ENCODE data around the gene C1orf226.

C1orf226 gene

DNA sequence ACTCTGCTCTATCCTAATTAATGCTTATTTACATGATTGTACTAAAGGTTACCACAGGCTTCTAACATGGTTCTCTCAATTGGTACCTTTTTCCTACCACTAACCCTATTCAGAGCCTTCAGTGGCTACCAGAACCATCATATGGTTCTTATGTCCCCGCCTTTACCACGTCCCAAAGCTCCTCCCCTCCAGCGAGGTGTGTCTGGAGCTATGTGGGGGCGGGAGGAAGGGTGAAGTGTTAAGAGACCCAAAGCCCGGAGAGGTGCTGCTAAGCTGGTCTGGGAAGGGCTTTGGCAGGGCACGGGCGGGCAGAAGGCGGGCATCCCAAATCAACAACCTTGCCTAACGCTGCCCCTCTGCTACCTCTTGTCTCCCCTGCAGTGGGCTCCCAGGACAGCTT lies 14.9 kb upstream of the C1orf226 start:
- no peak overlapping the region for H3K27ac ChIP-seq (ENCODE audit: low read length)

DNA sequence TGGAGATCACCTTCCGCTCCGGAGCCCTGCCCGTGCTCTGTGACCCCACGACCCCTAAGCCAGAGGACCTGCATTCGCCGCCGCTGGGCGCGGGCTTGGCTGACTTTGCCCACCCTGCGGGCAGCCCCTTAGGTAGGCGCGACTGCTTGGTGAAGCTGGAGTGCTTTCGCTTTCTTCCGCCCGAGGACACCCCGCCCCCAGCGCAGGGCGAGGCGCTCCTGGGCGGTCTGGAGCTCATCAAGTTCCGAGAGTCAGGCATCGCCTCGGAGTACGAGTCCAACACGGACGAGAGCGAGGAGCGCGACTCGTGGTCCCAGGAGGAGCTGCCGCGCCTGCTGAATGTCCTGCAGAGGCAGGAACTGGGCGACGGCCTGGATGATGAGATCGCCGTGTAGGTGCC lies 14.5 kb upstream of the C1orf226 start:
- Histone ChIP-seq H3K27ac (ENCODE audit: low read length) (no peak overlapping the region), H3K27me3 (ENCODE audit: control insufficient read depth, insufficient read depth, low read length) (no peaks in the 10 kb centered on the region), H3K4me3 (ENCODE audit: low read length) (no peak overlapping the region), H3K4me1 (ENCODE audit: control insufficient read depth, low read depth, low read length) (no peaks in the 10 kb centered on the region), H3K9ac (ENCODE audit: low read length) (no peak overlapping the region), H3K9me3 (ENCODE audit: control insufficient read depth, low read depth, low read length) (no peaks in the 10 kb centered on the region), H3K36me3 (ENCODE audit: control insufficient read depth, low read depth, low read length) (no peaks in the 10 kb centered on the region)

More for the DNA sequence above, 14.9 kb upstream of the C1orf226 start:
- H3K36me3 ChIP-seq (ENCODE audit: control insufficient read depth, low read depth, low read length), result no peaks in the 10 kb centered on the region
- H3K4me1 ChIP-seq (ENCODE audit: control insufficient read depth, low read depth, low read length), result no peaks in the 10 kb centered on the region
- H3K9me3 ChIP-seq (ENCODE audit: control insufficient read depth, low read depth, low read length), result no peaks in the 10 kb centered on the region
- H3K9ac ChIP-seq (ENCODE audit: low read length), result no peak overlapping the region
- H3K4me3 ChIP-seq (ENCODE audit: low read length), result no peak overlapping the region
- H3K27me3 ChIP-seq (ENCODE audit: control insufficient read depth, insufficient read depth, low read length), result no peaks in the 10 kb centered on the region

DNA sequence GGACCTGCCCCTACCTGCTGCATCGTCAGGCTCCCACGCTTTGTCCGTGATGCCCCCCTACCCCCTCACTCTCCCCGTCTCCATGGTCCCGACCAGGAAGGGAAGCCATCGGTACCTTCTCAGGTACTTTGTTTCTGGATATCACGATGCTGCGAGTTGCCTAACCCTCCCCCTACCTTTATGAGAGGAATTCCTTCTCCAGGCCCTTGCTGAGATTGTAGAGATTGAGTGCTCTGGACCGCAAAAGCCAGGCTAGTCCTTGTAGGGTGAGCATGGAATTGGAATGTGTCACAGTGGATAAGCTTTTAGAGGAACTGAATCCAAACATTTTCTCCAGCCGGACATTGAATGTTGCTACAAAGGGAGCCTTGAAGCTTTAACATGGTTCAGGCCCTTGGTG lies 13.8 kb upstream of the C1orf226 start:
- H3K9me3 ChIP-seq (ENCODE audit: control insufficient read depth, low read depth, low read length), result no peaks in the 10 kb centered on the region
- no peaks in the 10 kb centered on the region for H3K4me1 ChIP-seq (ENCODE audit: control insufficient read depth, low read depth, low read length)
- H3K36me3 ChIP-seq (ENCODE audit: control insufficient read depth, low read depth, low read length), result no peaks in the 10 kb centered on the region
- no peak overlapping the region for H3K27ac ChIP-seq (ENCODE audit: low read length)
- H3K9ac ChIP-seq (ENCODE audit: low read length), result no peak overlapping the region
- H3K27me3 ChIP-seq (ENCODE audit: control insufficient read depth, insufficient read depth, low read length), result no peaks in the 10 kb centered on the region
- H3K4me3 ChIP-seq (ENCODE audit: low read length), result no peak overlapping the region

DNA sequence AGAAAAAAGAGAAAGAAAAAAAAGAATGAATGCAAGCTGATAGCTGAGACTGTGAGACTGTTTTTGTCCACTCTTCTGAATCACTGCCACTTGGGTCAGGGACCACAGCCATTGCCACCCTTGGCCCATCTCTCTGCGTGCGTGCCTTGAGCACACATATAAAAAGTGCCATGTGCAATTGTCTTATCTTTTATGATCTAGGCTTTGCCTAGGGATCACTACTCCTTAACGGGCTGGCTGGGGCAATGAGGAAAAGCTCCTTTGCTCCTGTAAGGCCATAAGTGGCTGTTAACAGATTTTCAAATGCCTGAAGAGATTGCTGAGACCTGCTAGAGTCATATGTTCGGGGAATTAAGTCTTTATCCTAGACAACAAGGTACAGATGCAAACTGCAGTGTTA lies 13.1 kb upstream of the C1orf226 start:
- H3K27me3 ChIP-seq (ENCODE audit: control insufficient read depth, insufficient read depth, low read length), result no peaks in the 10 kb centered on the region
- no peaks in the 10 kb centered on the region for H3K4me1 ChIP-seq (ENCODE audit: control insufficient read depth, low read depth, low read length)
- no peak overlapping the region for H3K4me3 ChIP-seq (ENCODE audit: low read length)
- H3K36me3 ChIP-seq (ENCODE audit: control insufficient read depth, low read depth, low read length), result no peaks in the 10 kb centered on the region
- H3K9ac ChIP-seq (ENCODE audit: low read length), result no peak overlapping the region
- no peak overlapping the region for H3K27ac ChIP-seq (ENCODE audit: low read length)
- H3K9me3 ChIP-seq (ENCODE audit: control insufficient read depth, low read depth, low read length), result no peaks in the 10 kb centered on the region

DNA sequence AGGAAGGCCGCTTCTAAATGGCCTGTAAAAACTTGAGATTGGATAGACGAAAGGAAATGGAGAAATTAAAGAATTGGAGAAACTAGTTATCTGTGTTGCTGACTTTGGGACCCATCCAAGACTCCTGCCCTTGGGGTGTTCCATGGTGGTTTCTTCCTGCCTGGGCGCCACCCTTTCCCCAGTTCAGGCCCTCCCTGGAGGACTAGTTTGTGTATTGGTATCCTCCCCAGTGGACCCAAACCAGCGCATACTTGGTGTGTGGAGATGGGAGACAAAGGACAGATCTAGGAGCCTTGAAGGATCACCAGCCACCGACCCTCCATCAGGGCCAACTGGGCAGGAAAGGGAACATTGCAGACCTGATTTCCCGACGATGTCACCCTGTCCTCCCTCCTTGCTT lies 12.0 kb upstream of the C1orf226 start:
- no peaks in the 10 kb centered on the region for H3K27me3 ChIP-seq (ENCODE audit: control insufficient read depth, insufficient read depth, low read length)
- no peaks in the 10 kb centered on the region for H3K9me3 ChIP-seq (ENCODE audit: control insufficient read depth, low read depth, low read length)
- no peak overlapping the region for H3K9ac ChIP-seq (ENCODE audit: low read length)
- H3K27ac ChIP-seq (ENCODE audit: low read length), result no peak overlapping the region
- H3K4me1 ChIP-seq (ENCODE audit: control insufficient read depth, low read depth, low read length), result no peaks in the 10 kb centered on the region
- H3K4me3 ChIP-seq (ENCODE audit: low read length), result no peak overlapping the region
- H3K36me3 ChIP-seq (ENCODE audit: control insufficient read depth, low read depth, low read length), result no peaks in the 10 kb centered on the region

DNA sequence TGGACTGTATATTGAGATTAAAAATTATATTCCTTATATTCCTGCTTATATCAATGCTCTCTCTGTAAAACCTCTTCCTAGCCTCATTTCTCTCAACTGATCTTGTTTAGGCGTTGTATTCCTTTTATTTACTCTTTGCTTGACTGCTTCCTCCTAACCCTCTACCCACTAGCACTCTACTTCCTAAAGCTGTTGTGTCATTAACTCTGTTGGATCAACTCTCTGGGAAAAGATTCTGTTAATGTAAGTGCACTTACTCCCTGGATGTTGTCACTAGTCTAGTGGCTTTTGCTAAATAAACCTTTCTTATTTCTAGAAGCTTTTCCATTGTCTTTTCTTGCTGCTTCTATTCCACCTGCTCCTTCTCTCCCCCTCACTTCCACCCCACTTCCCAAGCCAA lies 11.4 kb upstream of the C1orf226 start:
- Histone ChIP-seq H3K4me1 (ENCODE audit: control insufficient read depth, low read depth, low read length) (no peaks in the 10 kb centered on the region), H3K27ac (ENCODE audit: low read length) (no peak overlapping the region), H3K9ac (ENCODE audit: low read length) (no peak overlapping the region), H3K27me3 (ENCODE audit: control insufficient read depth, insufficient read depth, low read length) (no peaks in the 10 kb centered on the region), H3K4me3 (ENCODE audit: low read length) (no peak overlapping the region), H3K36me3 (ENCODE audit: control insufficient read depth, low read depth, low read length) (no peaks in the 10 kb centered on the region), H3K9me3 (ENCODE audit: control insufficient read depth, low read depth, low read length) (no peaks in the 10 kb centered on the region)

DNA sequence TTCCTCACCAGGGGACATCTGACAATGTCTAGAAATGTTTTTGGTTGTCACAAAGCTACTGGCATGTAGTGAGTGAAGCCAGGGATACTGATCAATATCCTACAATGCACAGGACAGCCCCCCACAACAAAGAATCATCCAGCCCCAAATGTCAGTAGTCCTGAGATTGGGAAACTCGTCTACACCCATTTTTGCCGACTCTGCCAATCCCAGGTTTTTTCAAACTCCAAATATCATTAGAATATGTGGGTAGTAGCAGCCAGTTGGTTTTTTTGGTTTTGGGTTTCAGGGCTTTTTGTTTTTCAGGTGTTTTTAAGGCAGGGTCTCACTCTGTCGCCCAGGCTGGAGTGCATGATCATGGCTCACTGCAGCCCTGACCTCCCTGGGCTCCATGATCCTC lies 10.8 kb upstream of the C1orf226 start:
- Histone ChIP-seq H3K9ac (ENCODE audit: low read length) (no peak overlapping the region), H3K9me3 (ENCODE audit: control insufficient read depth, low read depth, low read length) (no peaks in the 10 kb centered on the region), H3K4me3 (ENCODE audit: low read length) (no peak overlapping the region), H3K27me3 (ENCODE audit: control insufficient read depth, insufficient read depth, low read length) (no peaks in the 10 kb centered on the region), H3K27ac (ENCODE audit: low read length) (no peak overlapping the region), H3K36me3 (ENCODE audit: control insufficient read depth, low read depth, low read length) (no peaks in the 10 kb centered on the region), H3K4me1 (ENCODE audit: control insufficient read depth, low read depth, low read length) (no peaks in the 10 kb centered on the region)

DNA sequence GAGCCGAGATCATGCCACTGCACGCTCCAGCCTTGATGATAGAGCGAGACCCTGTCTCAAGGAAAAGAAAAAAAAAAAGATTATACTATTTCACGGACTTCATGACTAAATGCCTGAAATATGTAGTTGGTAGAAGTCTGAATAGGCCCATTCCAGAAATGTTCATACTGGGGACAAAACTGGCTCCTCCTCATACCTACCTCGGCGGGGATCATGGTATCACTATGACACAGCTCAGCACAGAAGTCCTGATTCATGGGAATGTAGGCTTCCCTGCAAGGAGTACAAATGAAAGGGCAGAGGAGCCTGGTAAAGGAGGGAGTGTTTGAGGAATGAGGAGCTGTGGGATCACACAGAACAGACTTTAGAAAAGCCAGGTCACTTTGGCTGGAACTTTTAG lies 9.9 kb upstream of the C1orf226 start:
- Histone ChIP-seq H3K36me3 (ENCODE audit: control insufficient read depth, low read depth, low read length) (no peaks in the 10 kb centered on the region), H3K9ac (ENCODE audit: low read length) (no peak overlapping the region), H3K27ac (ENCODE audit: low read length) (no peak overlapping the region), H3K9me3 (ENCODE audit: control insufficient read depth, low read depth, low read length) (no peaks in the 10 kb centered on the region), H3K4me1 (ENCODE audit: control insufficient read depth, low read depth, low read length) (no peaks in the 10 kb centered on the region), H3K27me3 (ENCODE audit: control insufficient read depth, insufficient read depth, low read length) (no peaks in the 10 kb centered on the region), H3K4me3 (ENCODE audit: low read length) (no peak overlapping the region)

DNA sequence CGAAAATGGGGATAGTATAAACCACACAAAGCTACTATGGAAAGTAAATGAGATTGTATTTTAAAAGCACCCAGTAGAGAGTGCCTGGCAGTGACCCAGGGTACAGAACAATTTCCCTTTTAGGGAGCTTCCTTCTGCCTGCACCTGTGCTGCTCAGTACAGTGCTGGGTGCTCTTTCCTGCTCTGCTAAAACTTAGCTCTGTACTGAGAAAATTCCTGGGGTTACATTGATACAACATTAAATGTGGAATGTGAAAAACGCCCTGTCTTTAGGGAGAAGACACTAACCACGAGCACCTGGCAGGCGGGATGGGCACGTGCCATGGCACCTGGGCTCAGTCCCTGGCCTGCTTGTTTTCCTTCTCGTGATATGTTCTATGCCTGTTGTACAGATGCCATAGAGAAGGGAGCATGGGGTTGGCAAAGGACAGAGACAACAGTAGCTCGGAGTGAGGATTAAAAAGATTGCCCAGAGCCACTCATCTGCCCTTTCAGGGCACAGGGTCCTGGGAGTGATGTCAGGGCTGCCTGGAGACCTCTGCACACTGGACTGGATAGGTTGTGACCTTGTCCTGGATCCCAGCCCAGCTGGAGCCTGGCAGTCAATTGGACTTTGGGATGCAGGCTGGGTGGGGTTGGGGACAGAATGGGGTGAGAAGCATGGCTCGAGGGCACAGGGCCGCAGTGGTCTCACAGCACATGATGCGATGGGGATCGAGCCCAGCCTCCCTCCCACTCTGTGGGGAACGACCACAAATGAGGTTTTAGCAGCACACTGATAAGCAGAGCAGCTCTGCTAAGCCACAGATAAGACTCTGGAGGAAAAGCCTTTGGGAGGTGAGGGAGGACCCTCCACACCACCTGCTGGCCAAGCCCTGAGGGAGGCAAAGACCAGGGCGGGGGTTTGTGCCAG lies 9.1 kb upstream of the C1orf226 start:
- no peaks in the 10 kb centered on the region for H3K36me3 ChIP-seq (ENCODE audit: control insufficient read depth, low read depth, low read length)
- no peaks in the 10 kb centered on the region for H3K9me3 ChIP-seq (ENCODE audit: control insufficient read depth, low read depth, low read length)
- no peak overlapping the region for H3K4me3 ChIP-seq (ENCODE audit: low read length)
- no peaks in the 10 kb centered on the region for H3K27me3 ChIP-seq (ENCODE audit: control insufficient read depth, insufficient read depth, low read length)
- H3K9ac ChIP-seq (ENCODE audit: low read length), result no peak overlapping the region
- H3K27ac ChIP-seq (ENCODE audit: low read length), result no peak overlapping the region
- no peaks in the 10 kb centered on the region for H3K4me1 ChIP-seq (ENCODE audit: control insufficient read depth, low read depth, low read length)

DNA sequence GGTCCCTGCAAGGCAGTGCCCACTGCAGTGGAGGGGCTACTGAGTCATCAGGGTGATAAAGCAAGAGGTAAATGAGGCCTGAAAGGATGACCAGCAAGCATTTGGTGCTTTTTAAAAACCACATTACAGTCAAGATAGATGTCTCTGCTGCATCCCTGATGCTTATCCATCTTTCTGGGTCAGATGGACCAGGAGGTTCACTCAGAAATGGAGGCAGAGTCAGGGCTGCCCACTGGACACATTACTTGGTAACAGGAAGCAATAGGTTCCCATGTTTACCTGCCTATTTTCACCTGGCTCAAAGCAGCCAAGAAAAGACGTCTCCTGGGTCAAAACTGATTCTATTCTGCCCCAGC lies 8.5 kb upstream of the C1orf226 start:
- H3K4me3 ChIP-seq (ENCODE audit: low read length), result no peak overlapping the region
- no peaks in the 10 kb centered on the region for H3K36me3 ChIP-seq (ENCODE audit: control insufficient read depth, low read depth, low read length)
- H3K9ac ChIP-seq (ENCODE audit: low read length), result no peak overlapping the region
- no peaks in the 10 kb centered on the region for H3K4me1 ChIP-seq (ENCODE audit: control insufficient read depth, low read depth, low read length)
- no peak overlapping the region for H3K27ac ChIP-seq (ENCODE audit: low read length)
- no peaks in the 10 kb centered on the region for H3K9me3 ChIP-seq (ENCODE audit: control insufficient read depth, low read depth, low read length)
- H3K27me3 ChIP-seq (ENCODE audit: control insufficient read depth, insufficient read depth, low read length), result no peaks in the 10 kb centered on the region

DNA sequence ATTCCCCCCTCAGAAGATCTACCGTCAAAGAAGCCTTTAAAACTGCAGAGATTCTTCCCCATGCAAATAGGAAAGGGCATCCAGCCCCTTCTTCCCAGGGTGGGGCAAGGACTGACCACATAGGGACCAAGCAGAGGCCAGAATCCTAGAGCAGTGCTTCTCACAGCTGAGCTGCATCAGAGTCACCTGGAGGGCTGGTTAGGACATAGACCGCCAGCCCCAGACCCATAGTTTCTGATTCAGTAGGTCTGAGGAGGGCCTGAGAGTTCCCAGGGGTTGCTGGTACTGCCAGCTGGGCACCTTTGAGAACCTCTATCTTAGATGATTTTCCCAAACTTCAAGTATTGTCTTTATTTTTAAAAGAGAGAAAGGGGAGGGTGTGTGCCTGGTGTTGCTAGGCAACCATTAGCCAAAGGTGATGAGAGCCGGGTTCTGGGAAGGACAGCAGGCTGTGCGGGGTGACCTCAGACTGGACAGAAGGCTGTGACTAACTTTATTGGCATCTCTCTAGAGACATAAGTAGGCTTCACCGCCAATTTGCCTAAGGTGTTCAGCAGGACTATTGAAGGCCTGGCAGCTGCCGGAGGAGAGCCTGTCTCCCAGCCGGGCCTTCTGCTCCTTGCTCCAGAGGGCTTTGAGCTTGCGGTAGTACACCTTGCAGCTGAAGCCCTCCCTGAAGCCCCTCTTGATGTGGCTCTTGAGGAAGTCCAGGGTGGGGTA lies 7.8 kb upstream of the C1orf226 start:
- H3K27ac ChIP-seq (ENCODE audit: low read length), result no peak overlapping the region
- no peak overlapping the region for H3K4me3 ChIP-seq (ENCODE audit: low read length)
- H3K36me3 ChIP-seq (ENCODE audit: control insufficient read depth, low read depth, low read length), result no peaks in the 10 kb centered on the region
- no peaks in the 10 kb centered on the region for H3K9me3 ChIP-seq (ENCODE audit: control insufficient read depth, low read depth, low read length)
- H3K4me1 ChIP-seq (ENCODE audit: control insufficient read depth, low read depth, low read length), result no peaks in the 10 kb centered on the region
- no peak overlapping the region for H3K9ac ChIP-seq (ENCODE audit: low read length)
- H3K27me3 ChIP-seq (ENCODE audit: control insufficient read depth, insufficient read depth, low read length), result no peaks in the 10 kb centered on the region

DNA sequence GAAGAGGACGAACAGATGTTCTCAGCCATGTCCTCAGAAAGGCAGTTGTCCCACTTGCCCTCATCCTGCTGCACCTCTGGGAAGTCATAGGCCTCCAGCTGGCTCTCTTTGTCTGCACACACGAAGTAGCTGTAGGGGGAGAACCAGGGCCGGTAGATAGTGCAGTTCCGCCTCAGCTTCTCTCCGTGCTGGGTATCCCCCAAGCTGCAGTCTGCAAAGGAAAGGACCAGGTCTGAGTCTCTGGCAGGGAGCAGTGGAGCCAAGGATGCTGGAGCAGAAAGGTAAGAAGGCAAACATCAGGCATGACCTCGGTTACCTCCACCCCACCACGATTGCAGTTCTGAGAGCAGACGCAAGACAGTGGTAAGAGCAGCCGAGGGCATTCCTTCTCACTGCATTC lies 7.1 kb upstream of the C1orf226 start:
- no peak overlapping the region for H3K27ac ChIP-seq (ENCODE audit: low read length)
- no peak overlapping the region for H3K4me3 ChIP-seq (ENCODE audit: low read length)

More for the DNA sequence above, 7.1 kb upstream of the C1orf226 start:
- H3K9me3 ChIP-seq (ENCODE audit: control insufficient read depth, low read depth, low read length), result no peaks in the 10 kb centered on the region
- H3K36me3 ChIP-seq (ENCODE audit: control insufficient read depth, low read depth, low read length), result no peaks in the 10 kb centered on the region
- H3K27me3 ChIP-seq (ENCODE audit: control insufficient read depth, insufficient read depth, low read length), result no peaks in the 10 kb centered on the region
- no peak overlapping the region for H3K9ac ChIP-seq (ENCODE audit: low read length)
- H3K4me1 ChIP-seq (ENCODE audit: control insufficient read depth, low read depth, low read length), result no peaks in the 10 kb centered on the region

Measured in iPS-18a (cell line).